H1 (cell line): ENCODE measurements around the gene KIAA1328. TPM values are rescaled to one million over a fixed set of nuclear protein-coding genes. Genes with fewer than 3 reads are reported as not detected.

Source experiments
- CTCF ChIA-PET: fragments of 300-600 bp; sonication (Branson Sonifier 250); formaldehyde crosslinking; loops from one replicate; lab custom pipeline; 2021; ENCODE audit not compliant: partially characterized antibody; lab: Charles Lee
- POLR2A ChIA-PET: fragments of 300-600 bp; sonication (Branson Sonifier 250); formaldehyde crosslinking; loops from one replicate; lab custom pipeline; 2021; ENCODE audit warnings: inconsistent platforms; ENCODE audit not compliant: partially characterized antibody; lab: Charles Lee
- DNase-seq, 2 experiments: peaks; one replicate each; pipeline versions ENCODE4 v3.0.0 to v3.0.0-alpha.2; 2010 to 2022; ENCODE audit warnings: low spot score in 2 of 2, low read depth in 1 of 2, mixed read lengths in 1 of 2
- FAIRE-seq: peaks from 2 replicates; lab custom pipeline; 2011; peaks lifted over from hg19 to GRCh38; lab: Jason Lieb, UNC
- H2AFZ ChIP-seq: 2 replicates; pipeline ENCODE4 v1.8.1; 2012; ENCODE audit warnings: low read length, inconsistent platforms
- H2AK5ac ChIP-seq: 2 replicates; pipeline ENCODE4 v1.6.1; 2013; ENCODE audit warnings: low read depth, low read length
- H2BK120ac ChIP-seq: replicated peaks from 2 replicates; pipeline ENCODE3; 2013; ENCODE audit warnings: low read depth, low read length, inconsistent platforms
- H2BK12ac ChIP-seq: 2 replicates; pipeline ENCODE4 v1.6.1; 2013; ENCODE audit warnings: low read depth, low read length
- H2BK15ac ChIP-seq: 2 replicates; pipeline ENCODE4 v1.6.1; 2013; ENCODE audit warnings: low read length
- H2BK20ac ChIP-seq: 2 replicates; pipeline ENCODE4 v1.6.1; 2013; ENCODE audit warnings: low read length
- H2BK5ac ChIP-seq: 2 replicates; pipeline ENCODE4 v1.6.1; 2013; ENCODE audit warnings: low read depth, low read length
- H3K14ac ChIP-seq: 2 replicates; pipeline ENCODE4 v1.6.1; 2013; ENCODE audit warnings: inconsistent platforms; ENCODE audit not compliant: insufficient read length
- H3K18ac ChIP-seq: 2 replicates; pipeline ENCODE4 v1.6.1; 2013; ENCODE audit warnings: low read length; ENCODE audit errors: extremely low read depth
- H3K23ac ChIP-seq: 2 replicates; pipeline ENCODE4 v1.6.1; 2013; ENCODE audit warnings: inconsistent platforms; ENCODE audit not compliant: insufficient read length
- H3K23me2 ChIP-seq: 2 replicates; pipeline ENCODE4 v1.6.1; 2013; ENCODE audit warnings: low read depth, low read length
- H3K27ac ChIP-seq: 2 replicates; pipeline ENCODE4 v1.6.1; 2011; ENCODE audit warnings: low read depth, low read length, inconsistent platforms
- H3K27me3 ChIP-seq, 4 experiments: replicated peaks in 1 of 4; 1 replicate in 1 of 4; 2 replicates in 3 of 4; pipeline versions ENCODE4 v1.6.1 to v1.8.1; 2011 to 2013; ENCODE audit warnings: low read length in 3 of 4, mild to moderate bottlenecking in 3 of 4, inconsistent platforms in 2 of 4, mixed read lengths in 2 of 4, moderate library complexity in 1 of 4; ENCODE audit not compliant: control insufficient read depth in 3 of 4, insufficient read depth in 3 of 4; ENCODE audit errors: extremely low read depth in 1 of 4
- H3K36me3 ChIP-seq, 4 experiments: 2 replicates each; pipeline versions ENCODE4 v1.6.1 to v1.8.1; 2011 to 2013; ENCODE audit warnings: mild to moderate bottlenecking in 4 of 4, low read length in 3 of 4, moderate library complexity in 2 of 4, control low read depth in 1 of 4, inconsistent platforms in 1 of 4; ENCODE audit not compliant: insufficient read depth in 4 of 4, control insufficient read depth in 2 of 4
- H3K4ac ChIP-seq: replicated peaks from 2 replicates; pipeline ENCODE3; 2013; ENCODE audit warnings: low read length, low read depth, mixed read lengths, inconsistent platforms; ENCODE audit not compliant: insufficient read length
- H3K4me1 ChIP-seq, 4 experiments: replicated peaks in 1 of 4; 1 replicate in 1 of 4; 2 replicates in 3 of 4; pipeline versions ENCODE4 v1.6.1 to v1.8.1; 2011 to 2013; ENCODE audit warnings: low read length in 3 of 4, inconsistent platforms in 2 of 4, mixed read lengths in 1 of 4; ENCODE audit not compliant: insufficient read depth in 4 of 4, control insufficient read depth in 3 of 4
- H3K4me2 ChIP-seq, 2 experiments: 2 replicates each; pipeline versions ENCODE4 v1.6.1 to v1.8.1; 2011 to 2013; ENCODE audit warnings: low read depth in 2 of 2, low read length in 2 of 2, control low read depth in 1 of 2, inconsistent platforms in 1 of 2, mild to moderate bottlenecking in 1 of 2; ENCODE audit not compliant: insufficient read depth in 1 of 2
- H3K4me3 ChIP-seq, 4 experiments: fragments of 200-600, 300-600 bp in 1 of 4; sonication (generic), shearing (Covaris generic), sonication (Bioruptor Twin) in 1 of 4; 2 replicates each; pipeline versions ENCODE4 v1.5.1 to v1.8.1; 2011 to 2016; ENCODE audit warnings: low read length in 4 of 4, low read depth in 3 of 4, control low read depth in 2 of 4, inconsistent platforms in 2 of 4, mild to moderate bottlenecking in 2 of 4, mixed read lengths in 1 of 4, moderate library complexity in 1 of 4; ENCODE audit not compliant: insufficient read depth in 2 of 4; ENCODE audit errors: extremely low read depth in 1 of 4
- H3K56ac ChIP-seq: replicated peaks from 2 replicates; pipeline ENCODE3; 2013; ENCODE audit warnings: low read depth, mild to moderate bottlenecking, mixed read lengths, low read length, inconsistent platforms; ENCODE audit not compliant: insufficient read length
- H3K79me1 ChIP-seq: 2 replicates; pipeline ENCODE4 v1.6.1; 2013; ENCODE audit warnings: low read depth, low read length, control low read depth
- H3K79me2 ChIP-seq, 2 experiments: 2 replicates each; pipeline versions ENCODE4 v1.6.1 to v1.8.1; 2012 to 2013; ENCODE audit warnings: low read length in 2 of 2, mild to moderate bottlenecking in 2 of 2, inconsistent platforms in 1 of 2; ENCODE audit not compliant: insufficient read depth in 2 of 2, control insufficient read depth in 1 of 2
- H3K9ac ChIP-seq, 4 experiments: replicated peaks in 1 of 4; 1 replicate in 1 of 4; 2 replicates in 3 of 4; pipeline versions ENCODE4 v1.6.1 to v1.8.1; 2011 to 2013; ENCODE audit warnings: low read depth in 3 of 4, low read length in 3 of 4, control low read depth in 2 of 4, mild to moderate bottlenecking in 2 of 4, moderate library complexity in 2 of 4, inconsistent platforms in 1 of 4; ENCODE audit errors: extremely low read depth in 1 of 4
- H3K9me3 ChIP-seq, 2 experiments: 2 replicates each; pipeline versions ENCODE4 v1.6.1 to v1.8.1; 2012 to 2013; ENCODE audit warnings: mild to moderate bottlenecking in 2 of 2, moderate library complexity in 2 of 2, control low read depth in 1 of 2, inconsistent platforms in 1 of 2, low read depth in 1 of 2, low read length in 1 of 2, mixed read lengths in 1 of 2; ENCODE audit not compliant: insufficient read depth in 2 of 2
- H4K20me1 ChIP-seq, 2 experiments: replicated peaks in 1 of 2; 2 replicates each; pipeline versions ENCODE3 to v1.8.1; 2011 to 2013; ENCODE audit warnings: inconsistent platforms in 2 of 2, low read length in 2 of 2, mild to moderate bottlenecking in 1 of 2; ENCODE audit not compliant: insufficient read depth in 2 of 2, control insufficient read depth in 1 of 2
- H4K5ac ChIP-seq: 2 replicates; pipeline ENCODE4 v1.6.1; 2013; ENCODE audit warnings: low read length, low read depth, mixed read lengths, inconsistent platforms; ENCODE audit not compliant: insufficient read length
- H4K8ac ChIP-seq: 2 replicates; pipeline ENCODE4 v1.8.0; 2013; ENCODE audit warnings: mild to moderate bottlenecking, moderate library complexity, low read length, inconsistent platforms; ENCODE audit not compliant: insufficient read depth; ENCODE audit errors: extremely low read depth
- H4K91ac ChIP-seq: replicated peaks from 2 replicates; pipeline ENCODE3; 2013; ENCODE audit warnings: low read length, mixed read lengths, inconsistent platforms; ENCODE audit not compliant: insufficient read length
- CHD2 ChIP-seq: IDR thresholded peaks from 2 replicates; pipeline ENCODE4 v1.6.1; 2012; ENCODE audit warnings: low read length, improper control_type of control experiment
- CREB1 ChIP-seq: IDR thresholded peaks from 2 replicates; pipeline ENCODE4 v1.6.1; 2012; ENCODE audit warnings: inconsistent platforms
- HDAC2 ChIP-seq, 2 experiments: fragments of 300-600 bp in 1 of 2; sonication (generic) in 1 of 2; IDR thresholded peaks; 2 replicates each; pipeline ENCODE4 v1.6.1; 2011 to 2012; ENCODE audit warnings: low read depth in 2 of 2, low read length in 2 of 2, mild to moderate bottlenecking in 2 of 2, moderate library complexity in 2 of 2, borderline replicate concordance in 1 of 2, inconsistent platforms in 1 of 2
- NANOG ChIP-seq: IDR thresholded peaks from 2 replicates; pipeline ENCODE4 v1.6.1; 2011; ENCODE audit warnings: low read length, low read depth, mild to moderate bottlenecking, inconsistent platforms; ENCODE audit not compliant: insufficient read depth, poor library complexity, severe bottlenecking
- PHF8 ChIP-seq: fragments of 200-600 bp; sonication (generic); conservative IDR thresholded peaks from 2 replicates; pipeline ENCODE4 v1.7.1; 2012; ENCODE audit warnings: low read depth, mild to moderate bottlenecking, inconsistent platforms, low read length, moderate library complexity
- SAP30 ChIP-seq: fragments of 300-600 bp; sonication (generic); IDR thresholded peaks from 2 replicates; pipeline ENCODE4 v1.7.1; 2012; ENCODE audit warnings: low read length, moderate library complexity, mild to moderate bottlenecking, inconsistent platforms; ENCODE audit not compliant: insufficient read depth, insufficient replicate concordance
- SIRT6 ChIP-seq: IDR thresholded peaks from one replicate; pipeline ENCODE4 v1.7.1; 2012; ENCODE audit warnings: low read length, inconsistent platforms
- SIX5 ChIP-seq: IDR thresholded peaks from 2 replicates; pipeline ENCODE4 v1.6.1; 2011; ENCODE audit warnings: mild to moderate bottlenecking, low read depth, low read length
- SP1 ChIP-seq: IDR thresholded peaks from 2 replicates; pipeline ENCODE4 v1.6.1; 2011; ENCODE audit warnings: low read depth, low read length
- SP2 ChIP-seq: IDR thresholded peaks from 2 replicates; pipeline ENCODE4 v1.6.1; 2012; ENCODE audit warnings: mild to moderate bottlenecking, low read length, inconsistent platforms
- SP4 ChIP-seq: IDR thresholded peaks from 2 replicates; pipeline ENCODE4 v1.6.1; 2012; ENCODE audit warnings: low read length, inconsistent platforms
- WGBS, 2 experiments: shearing (Covaris generic) in 1 of 2; methylation state at CpG; one replicate each; pipeline versions ENCODE4 v1.1.6 to v1.1.7; 2013 to 2015; ENCODE audit warnings: low lambda C conversion rate in 2 of 2, mixed read lengths in 2 of 2, inconsistent platforms in 1 of 2, low coverage in 1 of 2, missing lambda C conversion rate in 1 of 2; ENCODE audit not compliant: insufficient replicate concordance in 2 of 2, insufficient coverage in 1 of 2, insufficient read length in 1 of 2; ENCODE audit errors: extremely low coverage in 1 of 2, missing lambda C conversion rate in 1 of 2; 5-methylcytosine and 5-hydroxymethylcytosine counted together
- polyA plus RNA-seq, 7 experiments: library from polyadenylated mRNA; depleted of rRNA in 3 of 7; stranded (reverse) in 5 of 7; unstranded in 2 of 7; fragments of >200 nt in 5 of 7; fragments of 200-250 nt in 2 of 7; gene quantifications; 1 replicate in 5 of 7; 2 replicates in 1 of 7; 4 replicates in 1 of 7; pipeline versions ENCODE4 v1.2.1 to v1.2.3, GENCODE V29; 2011 to 2013; ENCODE audit warnings: missing spikeins in 2 of 7, mixed read lengths in 2 of 7
- total RNA-seq: library from RNA; stranded (reverse); fragmentation: NEBNext Ultra II Directional; extraction: Animal tissue kit (Norgen Biotek cat#: 25700); gene quantifications from 2 replicates; pipeline ENCODE4 v1.2.1, GENCODE V29; 2021
- TF ChIP-seq, protein P1 (sequence below): IDR thresholded peaks from 2 replicates; pipeline ENCODE4 v1.6.1; 2012; ENCODE audit warnings: inconsistent platforms

The KIAA1328 gene
- total and polyA plus RNA-seq, 2 of the 8 experiments (the other 6 are each of a cell fraction or from before 2014, with no cell fraction given), result 2.6 to 5.7 TPM

DNA sequence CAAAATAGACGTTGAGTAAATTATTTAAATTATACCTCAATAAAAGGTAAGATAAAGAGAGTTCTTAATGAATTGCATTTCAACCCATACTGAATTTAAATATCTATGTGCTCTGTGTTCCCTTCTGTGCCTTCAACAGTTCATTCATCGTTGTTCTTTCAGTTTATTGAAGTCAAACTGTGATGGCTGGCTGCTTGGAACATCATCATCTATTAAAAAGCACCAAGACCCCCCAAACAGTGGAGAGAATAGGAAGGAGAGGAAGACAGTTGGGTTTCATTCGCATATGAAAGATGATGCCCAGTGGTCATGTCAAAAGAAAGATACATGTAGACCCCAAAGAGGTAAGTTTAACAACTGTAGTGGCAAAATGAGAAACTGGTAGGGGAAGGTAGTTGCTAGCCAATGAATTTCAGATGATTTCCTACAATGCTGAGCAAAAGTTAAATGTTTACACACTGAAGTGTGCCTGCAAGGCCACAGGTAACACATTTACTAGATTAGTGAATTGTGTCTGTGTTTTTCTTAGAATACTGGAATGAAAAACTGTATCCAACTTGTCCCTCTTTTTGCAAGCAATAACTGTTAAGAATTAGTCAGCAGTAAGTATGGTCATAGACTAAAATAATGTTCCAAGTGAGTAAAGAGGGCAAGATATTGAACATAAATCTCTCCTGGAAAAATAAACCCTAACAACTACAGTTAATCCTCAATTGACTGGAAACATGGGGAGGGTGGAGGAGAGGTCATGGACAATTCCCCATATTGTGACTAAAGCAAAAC, 331.3 kb downstream of the KIAA1328 start:
- H3K27me3 ChIP-seq, result no peaks in the 10 kb centered on the region
- H2AFZ ChIP-seq, result no peak overlapping the region
- H4K20me1 ChIP-seq, result no peaks in the 10 kb centered on the region
- FAIRE-seq (no peak), DNase-seq (no peak)
- H4K91ac ChIP-seq, result no peak overlapping the region
- H2BK15ac ChIP-seq, result no peak overlapping the region
- H2BK12ac ChIP-seq, result no peak overlapping the region
- H2BK5ac ChIP-seq, result no peak overlapping the region
- no peaks in the 10 kb centered on the region for H3K23me2 ChIP-seq
- no peaks in the 10 kb centered on the region for H3K79me2 ChIP-seq
- no peak overlapping the region for H3K9ac ChIP-seq
- no peaks in the 10 kb centered on the region; a peak in 1 of 4 replicates for H3K9me3 ChIP-seq
- ChIA-PET POLR2A (interaction anchor here (1.1 kb wide), 1 partner anchor 16 kb away, joined by 3 read pairs; no protein-coding TSS in a partner anchor), CTCF (no interaction called here)
- WGBS, 2 experiments, result 13% methylated on average over 3 of the region's 3 CpGs; no CpG with 5 or more reads in 1 of the 2 experiments
- peak overlapping the region in 1 of 4 experiments; percentile 35; a peak in 1 of 8 replicates for H3K4me3 ChIP-seq
- H2AK5ac ChIP-seq, result no peak overlapping the region
- H4K5ac ChIP-seq, result peak overlapping the region; percentile 68
- no peak overlapping the region for H3K14ac ChIP-seq
- peaks cover 0 to 19% (median 6%) of the 10 kb centered on the region in 4 experiments; a peak in 3 of 7 replicates for H3K4me1 ChIP-seq
- no peak overlapping the region for H3K4ac ChIP-seq
- no peak overlapping the region for H4K8ac ChIP-seq
- H3K56ac ChIP-seq, result no peak overlapping the region
- no peak overlapping the region for H2BK120ac ChIP-seq
- H3K18ac ChIP-seq, result peak overlapping the region; percentile 4; the same call in 1 of the 2 replicates
- H2BK20ac ChIP-seq, result no peak overlapping the region
- H3K27ac ChIP-seq, result no peak overlapping the region
- H3K23ac ChIP-seq, result no peak overlapping the region
- H3K4me2 ChIP-seq, result peak overlapping the region; percentile 20 to 31; a peak in 3 of 4 replicates
- H3K36me3 ChIP-seq, result no peaks in the 10 kb centered on the region
- no peaks in the 10 kb centered on the region for H3K79me1 ChIP-seq
- TF ChIP-seq HDAC2 (IDR thresholded peaks at IDR 0.05; ENCODE audit: borderline replicate concordance in 1 of 2, low read depth in 2 of 2, low read length in 2 of 2) (peak in 1 of 2 experiments; percentile 70; a peak in 1 of 4 replicates), NANOG (peak; percentile 52), PHF8 (no peak), SIRT6 (no peak), CREB1 (no peak), SAP30 (no peak), SP4 (no peak), SP2 (no peak), SIX5 (no peak), SP1 (no peak), CHD2 (no peak)
- TF ChIP-seq, protein P1, sequence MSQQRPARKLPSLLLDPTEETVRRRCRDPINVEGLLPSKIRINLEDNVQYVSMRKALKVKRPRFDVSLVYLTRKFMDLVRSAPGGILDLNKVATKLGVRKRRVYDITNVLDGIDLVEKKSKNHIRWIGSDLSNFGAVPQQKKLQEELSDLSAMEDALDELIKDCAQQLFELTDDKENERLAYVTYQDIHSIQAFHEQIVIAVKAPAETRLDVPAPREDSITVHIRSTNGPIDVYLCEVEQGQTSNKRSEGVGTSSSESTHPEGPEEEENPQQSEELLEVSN, result no peak
